NT2/D1 (cell line): Measurements from ENCODE around the gene RRP15.

Experiments
- SUZ12 ChIP-seq: IDR thresholded peaks from 2 replicates; pipeline ENCODE4 v1.6.1; 2011; ENCODE audit not compliant: insufficient read length, insufficient read depth; ENCODE audit errors: extremely low read depth
- ZNF274 ChIP-seq: IDR thresholded peaks from 2 replicates; pipeline ENCODE4 v1.6.1; 2011; ENCODE audit warnings: mild to moderate bottlenecking, low read depth, low read length

DNA sequence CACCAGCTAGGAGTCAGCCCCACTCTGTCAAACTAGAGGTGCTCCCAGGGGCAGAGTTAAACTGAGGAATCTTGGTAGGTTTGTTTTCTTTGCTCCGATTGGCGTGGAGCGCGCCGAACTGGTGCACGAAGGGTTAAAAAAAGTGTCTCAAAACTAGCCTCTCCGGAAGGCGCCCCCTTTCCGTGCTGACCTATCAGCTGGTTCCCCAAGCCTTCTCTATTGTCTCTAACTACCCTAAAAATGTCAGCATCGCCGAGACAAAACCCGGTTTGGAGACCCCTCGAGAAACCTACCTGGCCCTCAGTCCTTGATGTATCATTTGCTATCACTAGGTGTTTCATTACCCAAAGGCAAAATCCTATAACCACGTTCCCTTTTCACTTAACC, 62.2 kb downstream of the RRP15 start:
- no peak for TF ChIP-seq ZNF274
- no peak for TF ChIP-seq SUZ12
